IMR-90 (cell line): ENCODE results near the gene DDX20. TPM values are rescaled to one million over a fixed set of nuclear protein-coding genes. Genes with fewer than 3 reads are reported as not detected.

Experiments
- ATAC-seq: fragments of 200-7000 bp; cut with Tn5 transposase; 2 replicates; pipeline ENCODE4 v1.9.1; 2020; ENCODE audit warnings: low read depth, mild to moderate bottlenecking, moderate library complexity
- BruUV-seq: library from RNA; stranded (reverse); fragments of 400-500 nt; replicated peaks from 2 replicates; lab custom pipeline; 2021; lab: Mats Ljungman, UMichigan
- CTCF ChIA-PET: fragments of 300-600 bp; formaldehyde crosslinking; extraction: SDS; loops from one replicate; lab custom pipeline; 2021; ENCODE audit warnings: antibody characterized with exemption; lab: Yijun Ruan, JAX
- POLR2A ChIA-PET: fragments of 300-600 bp; sonication (Branson Sonifier 250); formaldehyde crosslinking; loops from one replicate; lab custom pipeline; 2022; ENCODE audit warnings: antibody characterized with exemption; ENCODE audit not compliant: unreplicated experiment; lab: Charles Lee
- DNase-seq: peaks from one replicate; pipeline ENCODE4 v3.0.0; 2013
- H2AFZ ChIP-seq: replicated peaks from 2 replicates; pipeline ENCODE3; 2013; ENCODE audit warnings: low read length, mild to moderate bottlenecking; ENCODE audit not compliant: poor library complexity
- H2AK5ac ChIP-seq: 2 replicates; pipeline ENCODE4 v1.6.1; 2013; ENCODE audit warnings: low read depth, low read length, inconsistent platforms
- H2AK9ac ChIP-seq: replicated peaks from 2 replicates; pipeline ENCODE3; 2013; ENCODE audit warnings: mild to moderate bottlenecking, low read depth, low read length, moderate library complexity; ENCODE audit not compliant: poor library complexity
- H2BK120ac ChIP-seq: 2 replicates; pipeline ENCODE4 v1.6.1; 2013; ENCODE audit warnings: low read depth, low read length, inconsistent platforms
- H2BK15ac ChIP-seq: 3 replicates; pipeline ENCODE4 v1.6.1; 2013; ENCODE audit warnings: low read depth, low read length, inconsistent platforms
- H2BK20ac ChIP-seq: 2 replicates; pipeline ENCODE4 v1.6.1; 2013; ENCODE audit warnings: low read depth, mild to moderate bottlenecking, inconsistent platforms, low read length, moderate library complexity
- H2BK5ac ChIP-seq: 2 replicates; pipeline ENCODE4 v1.6.1; 2013; ENCODE audit warnings: mild to moderate bottlenecking, low read depth, low read length, inconsistent platforms; ENCODE audit not compliant: poor library complexity, severe bottlenecking
- H3K14ac ChIP-seq: replicated peaks from 2 replicates; pipeline ENCODE4 v1.6.1; 2013; ENCODE audit warnings: low read depth, low read length, inconsistent platforms
- H3K18ac ChIP-seq: 2 replicates; pipeline ENCODE4 v1.6.1; 2013; ENCODE audit warnings: low read depth, low read length, control low read depth
- H3K23ac ChIP-seq: 2 replicates; pipeline ENCODE4 v1.6.1; 2013; ENCODE audit warnings: low read depth, low read length, inconsistent platforms
- H3K27ac ChIP-seq: 2 replicates; pipeline ENCODE4 v1.5.1; 2013; ENCODE audit warnings: mild to moderate bottlenecking, control low read depth, low read length; ENCODE audit not compliant: insufficient read depth
- H3K27me3 ChIP-seq: 2 replicates; pipeline ENCODE4 v1.6.1; 2013; ENCODE audit warnings: low read length; ENCODE audit not compliant: control insufficient read depth, insufficient read depth
- H3K36me3 ChIP-seq: 2 replicates; pipeline ENCODE4 v1.6.1; 2013; ENCODE audit warnings: low read length, mixed read lengths; ENCODE audit not compliant: control insufficient read depth, insufficient read depth
- H3K4ac ChIP-seq: 2 replicates; pipeline ENCODE4 v1.6.1; 2013; ENCODE audit warnings: low read depth, low read length, inconsistent platforms
- H3K4me1 ChIP-seq: 2 replicates; pipeline ENCODE4 v1.6.1; 2013; ENCODE audit warnings: low read length, mixed read lengths; ENCODE audit not compliant: control insufficient read depth, insufficient read depth
- H3K4me2 ChIP-seq: 2 replicates; pipeline ENCODE4 v1.6.1; 2013; ENCODE audit warnings: low read depth, mild to moderate bottlenecking, control low read depth, low read length, moderate library complexity
- H3K4me3 ChIP-seq: 2 replicates; pipeline ENCODE4 v1.5.1; 2013; ENCODE audit warnings: low read depth, mild to moderate bottlenecking, control low read depth, low read length, moderate library complexity; ENCODE audit not compliant: insufficient read depth
- H3K56ac ChIP-seq: 2 replicates; pipeline ENCODE4 v1.6.1; 2013; ENCODE audit warnings: low read length, inconsistent platforms; ENCODE audit not compliant: insufficient read depth; ENCODE audit errors: extremely low read depth
- H3K79me1 ChIP-seq, 2 experiments: 2 replicates each; pipeline ENCODE4 v1.6.1; 2013; ENCODE audit warnings: low read length in 2 of 2, inconsistent platforms in 1 of 2, low read depth in 1 of 2
- H3K9ac ChIP-seq: 2 replicates; pipeline ENCODE4 v1.6.1; 2013; ENCODE audit warnings: low read depth, low read length, control low read depth
- H3K9me1 ChIP-seq: 2 replicates; pipeline ENCODE4 v1.6.1; 2013; ENCODE audit warnings: low read length, inconsistent platforms; ENCODE audit not compliant: insufficient read depth
- H3K9me3 ChIP-seq: 2 replicates; pipeline ENCODE4 v1.6.1; 2013; ENCODE audit warnings: low read length; ENCODE audit not compliant: control insufficient read depth, insufficient read depth
- H4K20me1 ChIP-seq: 2 replicates; pipeline ENCODE4 v1.6.1; 2013; ENCODE audit warnings: low read length, inconsistent platforms; ENCODE audit not compliant: insufficient read depth
- H4K5ac ChIP-seq: 2 replicates; pipeline ENCODE4 v1.6.1; 2013; ENCODE audit warnings: mild to moderate bottlenecking, low read depth, low read length, control low read depth
- H4K8ac ChIP-seq, 2 experiments: 2 replicates each; pipeline ENCODE4 v1.6.1; 2013; ENCODE audit warnings: low read depth in 2 of 2, low read length in 2 of 2, control low read depth in 1 of 2, inconsistent platforms in 1 of 2
- H4K91ac ChIP-seq: 2 replicates; pipeline ENCODE4 v1.6.1; 2013; ENCODE audit warnings: low read depth, low read length, inconsistent platforms; ENCODE audit not compliant: insufficient read depth
- BHLHE40 ChIP-seq: fragments of 150-350 bp; IDR thresholded peaks from 2 replicates; pipeline ENCODE4 v1.6.1; 2016; ENCODE audit warnings: mild to moderate bottlenecking, low read depth, low read length
- CEBPB ChIP-seq: IDR thresholded peaks from 2 replicates; pipeline ENCODE4 v1.6.1; 2012; ENCODE audit warnings: low read depth, low read length, improper control_type of control experiment
- CHD1 ChIP-seq: IDR thresholded peaks from 2 replicates; pipeline ENCODE4 v1.6.1; 2012; ENCODE audit warnings: low read depth, low read length, improper control_type of control experiment
- FOS ChIP-seq: fragments of 150-350 bp; IDR thresholded peaks from 2 replicates; pipeline ENCODE4 v1.6.1; 2016; ENCODE audit warnings: low read depth, low read length
- MAFK ChIP-seq: IDR thresholded peaks from 2 replicates; pipeline ENCODE4 v1.6.1; 2012; ENCODE audit warnings: low read depth, low read length, improper control_type of control experiment
- MAZ ChIP-seq: IDR thresholded peaks from 2 replicates; pipeline ENCODE4 v1.6.1; 2012; ENCODE audit warnings: low read depth, mild to moderate bottlenecking, low read length, improper control_type of control experiment, moderate library complexity, borderline replicate concordance
- MXI1 ChIP-seq: IDR thresholded peaks from 2 replicates; pipeline ENCODE4 v1.6.1; 2012; ENCODE audit warnings: low read depth, mild to moderate bottlenecking, low read length, moderate library complexity, borderline replicate concordance
- NFE2L2 ChIP-seq: fragments of 150-350 bp; IDR thresholded peaks from 2 replicates; pipeline ENCODE4 v1.6.1; 2016; ENCODE audit warnings: low read depth, mild to moderate bottlenecking, low read length
- POLR2A ChIP-seq: IDR thresholded peaks from 2 replicates; pipeline ENCODE4 v1.6.1; 2012; ENCODE audit warnings: mild to moderate bottlenecking, low read depth, low read length
- RAD21 ChIP-seq: IDR thresholded peaks from 2 replicates; pipeline ENCODE4 v1.6.1; 2012; ENCODE audit warnings: low read length, improper control_type of control experiment
- RCOR1 ChIP-seq: IDR thresholded peaks from 2 replicates; pipeline ENCODE4 v1.6.1; 2012; ENCODE audit warnings: mild to moderate bottlenecking, low read length, improper control_type of control experiment; ENCODE audit not compliant: insufficient replicate concordance
- RFX5 ChIP-seq: IDR thresholded peaks from 2 replicates; pipeline ENCODE4 v1.8.0; 2012; ENCODE audit warnings: low read depth, mild to moderate bottlenecking, low read length, moderate library complexity
- SMC3 ChIP-seq: fragments of 150-350 bp; IDR thresholded peaks from 2 replicates; pipeline ENCODE4 v1.6.1; 2016; ENCODE audit warnings: low read depth, mild to moderate bottlenecking, antibody characterized with exemption, low read length, moderate library complexity
- WGBS, 2 experiments: methylation state at CpG; one replicate each; pipeline versions ENCODE4 v1.1.5 to v1.1.7; 2013; ENCODE audit warnings: missing lambda C conversion rate in 2 of 2; ENCODE audit not compliant: insufficient read length in 1 of 2; ENCODE audit errors: extremely low coverage in 2 of 2; 5-methylcytosine and 5-hydroxymethylcytosine counted together
- dilution Hi-C: fragments of 300-500 bp; cut with HindIII; formaldehyde crosslinking; loops from one replicate; pipeline ENCODE4 v1.14.3; 2018; ENCODE audit warnings: low sequenced_read_pairs; ENCODE audit not compliant: unreplicated experiment
- in situ Hi-C: fragments of 300-500 bp; cut with MboI; formaldehyde crosslinking; loops from 3 replicates; pipeline ENCODE4 v1.14.3; 2019; ENCODE audit warnings: low sequenced_read_pairs, inconsistent platforms, mixed read lengths
- intact Hi-C: fragments of 100-400 bp; cut with micrococcal nuclease; formaldehyde crosslinking; loops from 2 replicates; pipeline ENCODE4 v1.10.0; 2022
- polyA plus RNA-seq, 3 experiments: library from polyadenylated mRNA; depleted of rRNA; stranded (reverse); fragments of >200 nt; gene quantifications; 2 replicates each; pipeline ENCODE4 v1.2.3, GENCODE V29; 2012; ENCODE audit warnings: low replicate concordance in 1 of 3
- total RNA-seq: library from RNA; depleted of rRNA; stranded (reverse); fragments of >200 nt; gene quantifications from 2 replicates; pipeline ENCODE4 v1.2.3, GENCODE V29; 2012
- TF ChIP-seq, protein P1 (sequence below): fragments of 150-350 bp; IDR thresholded peaks from 2 replicates; pipeline ENCODE4 v1.6.1; 2017; ENCODE audit warnings: mild to moderate bottlenecking, antibody characterized with exemption, low read length, low read depth
- TF ChIP-seq, protein P2 (sequence below): fragments of 150-350 bp; IDR thresholded peaks from 2 replicates; pipeline ENCODE4 v1.6.1; 2016; ENCODE audit warnings: low read depth, mild to moderate bottlenecking, low read length, moderate library complexity, borderline replicate concordance
- TF ChIP-seq, protein P3 (sequence below): conservative IDR thresholded peaks from 2 replicates; pipeline ENCODE4 v1.5.1; 2012; ENCODE audit warnings: mild to moderate bottlenecking, low read depth, low read length, improper control_type of control experiment

The DDX20 gene
- total and polyA plus RNA-seq, 2 of the 4 experiments (the other 2 are of a cell fraction), result 5.7 to 10.9 TPM

DNA sequence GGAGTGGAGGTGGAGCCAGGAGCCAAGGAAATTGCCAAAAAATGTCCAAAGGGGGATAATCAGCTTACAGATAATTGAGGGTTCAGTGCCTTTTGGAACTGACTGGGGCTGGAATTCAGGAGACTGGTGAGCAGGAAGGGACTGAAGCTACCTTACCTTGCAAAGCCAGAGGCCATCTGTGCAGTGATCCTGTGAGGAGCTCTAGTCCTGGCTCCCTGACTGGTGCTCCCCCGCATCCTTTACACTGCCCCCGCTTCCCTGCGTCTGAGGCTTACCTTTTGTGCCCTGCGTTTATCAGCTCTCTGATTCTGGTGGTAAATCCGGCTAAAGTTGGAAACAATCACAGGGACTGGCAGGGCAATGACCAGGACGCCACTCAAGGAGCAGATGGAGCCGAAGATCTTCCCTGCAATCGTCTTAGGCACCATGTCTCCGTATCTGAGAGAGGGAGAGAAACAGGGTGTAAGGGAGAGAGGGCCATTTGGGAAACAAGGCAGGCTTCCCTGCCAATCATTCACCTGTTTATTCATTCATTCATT, 31.0 kb downstream of the DDX20 start:
- Histone ChIP-seq H3K9ac (no peak overlapping the region), H3K4me3 (no peak overlapping the region), H3K9me3 (no peaks in the 10 kb centered on the region), H2BK15ac (no peak overlapping the region), H3K14ac (no peak overlapping the region), H4K91ac (no peak overlapping the region), H3K36me3 (no peaks in the 10 kb centered on the region), H4K20me1 (no peaks in the 10 kb centered on the region), H3K9me1 (no peaks in the 10 kb centered on the region), H2BK5ac (no peak overlapping the region), H3K4me1 (peaks cover 2% of the 10 kb centered on the region; the same call in 1 of the 2 replicates), H3K79me1 (no peaks in the 10 kb centered on the region), H2AFZ (no peak overlapping the region), H4K5ac (no peak overlapping the region), H3K27me3 (peaks cover 46% of the 10 kb centered on the region), H3K4me2 (no peak overlapping the region), H2AK9ac (no peak overlapping the region), H2AK5ac (no peak overlapping the region), H3K23ac (no peak overlapping the region), H4K8ac (no peak overlapping the region), H3K27ac (no peak overlapping the region), H2BK20ac (no peak overlapping the region), H3K18ac (no peak overlapping the region), H3K4ac (no peak overlapping the region), H3K56ac (no peak overlapping the region), H2BK120ac (no peak overlapping the region)
- ChIA-PET CTCF (no interaction called here), POLR2A (no interaction called here)
- ATAC-seq (no peak), DNase-seq (no peak)
- no peak for TF ChIP-seq CHD1
- TF ChIP-seq, protein P1, sequence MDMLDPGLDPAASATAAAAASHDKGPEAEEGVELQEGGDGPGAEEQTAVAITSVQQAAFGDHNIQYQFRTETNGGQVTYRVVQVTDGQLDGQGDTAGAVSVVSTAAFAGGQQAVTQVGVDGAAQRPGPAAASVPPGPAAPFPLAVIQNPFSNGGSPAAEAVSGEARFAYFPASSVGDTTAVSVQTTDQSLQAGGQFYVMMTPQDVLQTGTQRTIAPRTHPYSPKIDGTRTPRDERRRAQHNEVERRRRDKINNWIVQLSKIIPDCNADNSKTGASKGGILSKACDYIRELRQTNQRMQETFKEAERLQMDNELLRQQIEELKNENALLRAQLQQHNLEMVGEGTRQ, result no peak
- no peak for TF ChIP-seq MXI1
- no peak for TF ChIP-seq POLR2A
- no peak for TF ChIP-seq FOS
- no peak for TF ChIP-seq SMC3
- TF ChIP-seq BHLHE40, result no peak
- TF ChIP-seq RFX5, result no peak
- TF ChIP-seq, protein P2, sequence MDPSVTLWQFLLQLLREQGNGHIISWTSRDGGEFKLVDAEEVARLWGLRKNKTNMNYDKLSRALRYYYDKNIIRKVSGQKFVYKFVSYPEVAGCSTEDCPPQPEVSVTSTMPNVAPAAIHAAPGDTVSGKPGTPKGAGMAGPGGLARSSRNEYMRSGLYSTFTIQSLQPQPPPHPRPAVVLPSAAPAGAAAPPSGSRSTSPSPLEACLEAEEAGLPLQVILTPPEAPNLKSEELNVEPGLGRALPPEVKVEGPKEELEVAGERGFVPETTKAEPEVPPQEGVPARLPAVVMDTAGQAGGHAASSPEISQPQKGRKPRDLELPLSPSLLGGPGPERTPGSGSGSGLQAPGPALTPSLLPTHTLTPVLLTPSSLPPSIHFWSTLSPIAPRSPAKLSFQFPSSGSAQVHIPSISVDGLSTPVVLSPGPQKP, result no peak
- TF ChIP-seq RAD21, result no peak
- no peak for TF ChIP-seq RCOR1
- no peak for TF ChIP-seq MAFK
- TF ChIP-seq NFE2L2, result no peak
- no peak for TF ChIP-seq MAZ
- TF ChIP-seq, protein P3, sequence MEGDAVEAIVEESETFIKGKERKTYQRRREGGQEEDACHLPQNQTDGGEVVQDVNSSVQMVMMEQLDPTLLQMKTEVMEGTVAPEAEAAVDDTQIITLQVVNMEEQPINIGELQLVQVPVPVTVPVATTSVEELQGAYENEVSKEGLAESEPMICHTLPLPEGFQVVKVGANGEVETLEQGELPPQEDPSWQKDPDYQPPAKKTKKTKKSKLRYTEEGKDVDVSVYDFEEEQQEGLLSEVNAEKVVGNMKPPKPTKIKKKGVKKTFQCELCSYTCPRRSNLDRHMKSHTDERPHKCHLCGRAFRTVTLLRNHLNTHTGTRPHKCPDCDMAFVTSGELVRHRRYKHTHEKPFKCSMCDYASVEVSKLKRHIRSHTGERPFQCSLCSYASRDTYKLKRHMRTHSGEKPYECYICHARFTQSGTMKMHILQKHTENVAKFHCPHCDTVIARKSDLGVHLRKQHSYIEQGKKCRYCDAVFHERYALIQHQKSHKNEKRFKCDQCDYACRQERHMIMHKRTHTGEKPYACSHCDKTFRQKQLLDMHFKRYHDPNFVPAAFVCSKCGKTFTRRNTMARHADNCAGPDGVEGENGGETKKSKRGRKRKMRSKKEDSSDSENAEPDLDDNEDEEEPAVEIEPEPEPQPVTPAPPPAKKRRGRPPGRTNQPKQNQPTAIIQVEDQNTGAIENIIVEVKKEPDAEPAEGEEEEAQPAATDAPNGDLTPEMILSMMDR, result no peak
- TF ChIP-seq CEBPB, result no peak
- WGBS, 2 experiments, result 58% methylated on average over 7 of the region's 9 CpGs; no CpG with 5 or more reads in 1 of the 2 experiments
- no TSS peak for BruUV-seq
- dilution Hi-C loops (no loop called here), intact Hi-C loops (no loop called here), in situ Hi-C loops (no loop called here)
